ENCODE results near the gene TOGARAM1. TPM values are rescaled to one million over a fixed set of nuclear protein-coding genes. Genes with fewer than 3 reads are reported as not detected.

TOGARAM1 gene
- total RNA-seq, 1 experiment from 2014 or later: 5.9 TPM

DNA sequence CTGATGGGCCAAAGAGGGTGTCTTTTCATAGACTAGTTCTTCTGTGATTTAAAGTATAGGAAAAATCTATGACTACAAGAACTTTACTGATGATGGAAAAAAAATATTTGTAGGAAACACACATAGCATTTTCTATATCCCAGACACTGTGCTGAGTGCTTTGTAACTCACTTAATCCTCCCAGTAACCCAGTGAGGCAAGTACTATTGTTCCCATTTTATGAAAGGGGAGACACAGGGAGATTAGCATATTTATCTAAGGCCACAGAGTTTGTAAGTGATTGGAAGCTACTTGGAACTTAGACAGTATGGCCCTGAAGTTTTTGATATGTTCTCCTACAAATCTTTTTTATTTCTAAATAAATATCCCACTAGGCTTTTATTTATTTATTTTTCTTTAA, 141.8 kb downstream of the TOGARAM1 start:
- no peaks in the 10 kb centered on the region for H3K4me1 ChIP-seq
- POLR2A ChIA-PET: no interaction called here
- peaks cover 17% of the 10 kb centered on the region for H3K36me3 Mint-ChIP-seq (ENCODE audit: insufficient read depth, unreplicated experiment)
- no peak for DNase-seq
- no peaks in the 10 kb centered on the region for H3K36me3 ChIP-seq (ENCODE audit: control insufficient read depth, insufficient read depth, low read length)
- no peaks in the 10 kb centered on the region for H3K27me3 Mint-ChIP-seq (ENCODE audit: insufficient read depth, unreplicated experiment)
- CTCF ChIA-PET: no interaction called here
- H3K4me3 ChIP-seq (ENCODE audit: low read depth, low read length): no peak overlapping the region
- no peak overlapping the region for H3K4me3 Mint-ChIP-seq (ENCODE audit: unreplicated experiment)
- intact Hi-C loops (cut with micrococcal nuclease; ENCODE audit: unreplicated experiment): no loop called here
- no peaks in the 10 kb centered on the region for H3K9me3 ChIP-seq
- no peaks in the 10 kb centered on the region for H3K9me3 Mint-ChIP-seq (ENCODE audit: unreplicated experiment)
- no peaks in the 10 kb centered on the region for H3K4me1 Mint-ChIP-seq (ENCODE audit: low read depth, unreplicated experiment)
- H3K27ac Mint-ChIP-seq (ENCODE audit: unreplicated experiment): no peak overlapping the region
- TF ChIP-seq, protein P1, sequence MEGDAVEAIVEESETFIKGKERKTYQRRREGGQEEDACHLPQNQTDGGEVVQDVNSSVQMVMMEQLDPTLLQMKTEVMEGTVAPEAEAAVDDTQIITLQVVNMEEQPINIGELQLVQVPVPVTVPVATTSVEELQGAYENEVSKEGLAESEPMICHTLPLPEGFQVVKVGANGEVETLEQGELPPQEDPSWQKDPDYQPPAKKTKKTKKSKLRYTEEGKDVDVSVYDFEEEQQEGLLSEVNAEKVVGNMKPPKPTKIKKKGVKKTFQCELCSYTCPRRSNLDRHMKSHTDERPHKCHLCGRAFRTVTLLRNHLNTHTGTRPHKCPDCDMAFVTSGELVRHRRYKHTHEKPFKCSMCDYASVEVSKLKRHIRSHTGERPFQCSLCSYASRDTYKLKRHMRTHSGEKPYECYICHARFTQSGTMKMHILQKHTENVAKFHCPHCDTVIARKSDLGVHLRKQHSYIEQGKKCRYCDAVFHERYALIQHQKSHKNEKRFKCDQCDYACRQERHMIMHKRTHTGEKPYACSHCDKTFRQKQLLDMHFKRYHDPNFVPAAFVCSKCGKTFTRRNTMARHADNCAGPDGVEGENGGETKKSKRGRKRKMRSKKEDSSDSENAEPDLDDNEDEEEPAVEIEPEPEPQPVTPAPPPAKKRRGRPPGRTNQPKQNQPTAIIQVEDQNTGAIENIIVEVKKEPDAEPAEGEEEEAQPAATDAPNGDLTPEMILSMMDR (IDR thresholded peaks at IDR 0.05; ENCODE audit: insufficient read depth in 1 of 2, low read depth in 1 of 2, low read length in 1 of 2, severe bottlenecking in 1 of 2, unreplicated experiment in 1 of 2): no peak
- no TSS peak for BruUV-seq (replicated peaks)
- no peaks in the 10 kb centered on the region for H3K27me3 ChIP-seq (replicated peaks; ENCODE audit: control insufficient read depth, insufficient read depth, low read length)

DNA sequence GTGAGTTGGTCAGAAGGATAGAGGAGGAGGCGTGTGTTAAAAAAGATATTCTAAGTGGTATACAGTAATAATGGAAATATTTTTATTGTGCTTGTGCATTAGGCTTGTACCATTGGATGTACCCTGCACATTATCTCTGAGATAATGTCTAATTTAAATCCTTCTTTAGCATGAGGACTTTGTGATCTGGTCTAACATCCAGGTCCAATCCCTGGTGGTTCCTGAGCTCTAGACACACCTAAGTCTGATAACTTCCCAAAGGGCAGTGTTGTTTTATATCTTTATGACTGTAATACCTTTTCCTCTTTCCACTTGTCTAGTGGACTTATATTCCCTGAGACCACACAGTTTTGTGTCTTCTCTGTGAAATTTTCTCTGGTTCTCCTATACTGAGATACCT, 142.6 kb downstream of the TOGARAM1 start:
- POLR2A ChIA-PET: no interaction called here
- BruUV-seq (replicated peaks): no TSS peak
- Histone ChIP-seq H3K9me3 (no peaks in the 10 kb centered on the region), H3K4me1 (no peaks in the 10 kb centered on the region), H3K36me3 (ENCODE audit: control insufficient read depth, insufficient read depth, low read length) (no peaks in the 10 kb centered on the region), H3K27me3 (replicated peaks; ENCODE audit: control insufficient read depth, insufficient read depth, low read length) (no peaks in the 10 kb centered on the region), H3K4me3 (ENCODE audit: low read depth, low read length) (no peak overlapping the region)
- CTCF ChIA-PET: no interaction called here
- Mint-ChIP-seq H3K4me1 (ENCODE audit: low read depth, unreplicated experiment) (no peaks in the 10 kb centered on the region), H3K4me3 (ENCODE audit: unreplicated experiment) (no peak overlapping the region), H3K9me3 (ENCODE audit: unreplicated experiment) (no peaks in the 10 kb centered on the region), H3K27me3 (ENCODE audit: insufficient read depth, unreplicated experiment) (no peaks in the 10 kb centered on the region), H3K36me3 (ENCODE audit: insufficient read depth, unreplicated experiment) (peaks cover 17% of the 10 kb centered on the region), H3K27ac (ENCODE audit: unreplicated experiment) (no peak overlapping the region)
- intact Hi-C loops (cut with micrococcal nuclease; ENCODE audit: unreplicated experiment): no loop called here
- TF ChIP-seq, protein P1 (IDR thresholded peaks at IDR 0.05; ENCODE audit: insufficient read depth in 1 of 2, low read depth in 1 of 2, low read length in 1 of 2, severe bottlenecking in 1 of 2, unreplicated experiment in 1 of 2): no peak
- DNase-seq: no peak

DNA sequence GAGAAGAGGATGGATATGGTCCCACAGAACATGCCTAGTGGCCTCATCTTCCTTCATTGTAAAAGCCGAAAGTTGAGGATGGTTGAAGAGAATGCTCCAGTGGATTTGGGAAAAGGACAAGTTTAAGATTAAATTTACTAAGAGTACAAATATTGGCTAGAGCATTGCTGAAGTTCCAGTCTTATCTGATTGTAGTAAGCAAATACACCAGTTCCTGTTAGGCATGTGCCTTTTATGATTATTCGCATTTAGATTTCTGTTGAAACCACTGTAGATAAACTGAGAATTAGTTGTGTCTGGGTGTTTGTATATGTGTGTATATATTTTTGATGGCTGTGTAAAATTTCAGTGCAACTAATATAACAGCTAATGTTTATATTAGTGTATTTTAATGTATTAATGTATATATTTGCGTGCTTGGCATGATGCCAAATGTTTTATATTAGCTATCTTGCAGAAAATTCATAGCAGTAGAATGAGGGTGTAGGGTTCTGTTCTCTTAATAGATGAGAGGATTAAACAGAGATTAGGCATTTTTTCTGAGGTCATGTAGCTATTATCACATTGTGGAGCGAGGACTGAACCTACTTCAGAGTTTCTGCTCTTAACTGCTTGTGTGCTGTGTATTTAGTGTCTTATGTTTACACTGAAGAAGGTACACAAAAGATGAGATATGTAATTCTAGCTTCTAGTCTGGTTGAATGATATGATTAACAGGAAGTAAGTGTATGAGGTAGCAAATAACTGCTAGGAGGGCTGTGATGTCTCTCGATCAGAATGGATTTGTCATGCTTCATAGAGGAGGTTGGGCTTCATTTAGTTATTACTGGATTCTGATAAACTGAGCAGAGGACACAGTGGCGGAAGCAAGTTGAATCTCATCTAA, 151.1 kb downstream of the TOGARAM1 start:
- DNase-seq: peak in 1 of 2 experiments; percentile 17
- intact Hi-C loops (cut with micrococcal nuclease; ENCODE audit: unreplicated experiment): loop anchor here (1.0 kb wide), 1 partner anchor 21 kb away; the partner anchor contains the start of gene FKBP3

More for the DNA sequence above, 151.1 kb downstream of the TOGARAM1 start:
- ChIA-PET CTCF (no interaction called here), POLR2A (interaction anchor here (0.9 kb wide), 1 partner anchor 21 kb away, joined by 3 read pairs; the partner anchor contains the start of gene FKBP3)
- Histone ChIP-seq H3K9me3 (no peaks in the 10 kb centered on the region), H3K36me3 (ENCODE audit: control insufficient read depth, insufficient read depth, low read length) (no peaks in the 10 kb centered on the region), H3K4me1 (peaks cover 27% of the 10 kb centered on the region), H3K4me3 (ENCODE audit: low read depth, low read length) (no peak overlapping the region), H3K27me3 (replicated peaks; ENCODE audit: control insufficient read depth, insufficient read depth, low read length) (no peaks in the 10 kb centered on the region)
- TF ChIP-seq, protein P1 (IDR thresholded peaks at IDR 0.05; ENCODE audit: insufficient read depth in 1 of 2, low read depth in 1 of 2, low read length in 1 of 2, severe bottlenecking in 1 of 2, unreplicated experiment in 1 of 2): no peak
- Mint-ChIP-seq H3K27ac (ENCODE audit: unreplicated experiment) (peak overlapping the region; percentile 43), H3K36me3 (ENCODE audit: insufficient read depth, unreplicated experiment) (peaks cover 52% of the 10 kb centered on the region), H3K27me3 (ENCODE audit: insufficient read depth, unreplicated experiment) (no peaks in the 10 kb centered on the region), H3K4me3 (ENCODE audit: unreplicated experiment) (peak overlapping the region; percentile 59), H3K9me3 (ENCODE audit: unreplicated experiment) (no peaks in the 10 kb centered on the region), H3K4me1 (ENCODE audit: low read depth, unreplicated experiment) (peaks cover 17% of the 10 kb centered on the region)
- BruUV-seq (replicated peaks): TSS peak; percentile 9

All from Caco-2 (cell line).